Astrocyte (in vitro differentiated cells and primary cell): ENCODE data around the gene PRKD1. TPM values are rescaled to one million over a fixed set of nuclear protein-coding genes. Genes with fewer than 3 reads are reported as not detected.
A peak's percentile ranks its signal among the peaks of the same experiment; 100 is the strongest.

Source experiments
- DNase-seq: peaks from one replicate; pipeline ENCODE4 v3.0.0-alpha.2; 2010; ENCODE audit warnings: low read depth
- FAIRE-seq: peaks from 2 replicates; lab custom pipeline; 2011; peaks lifted over from hg19 to GRCh38; lab: Jason Lieb, UNC
- H2AFZ ChIP-seq: 2 replicates; pipeline ENCODE4 v1.6.0; 2012; ENCODE audit warnings: low read depth, low read length, inconsistent platforms
- H3K27ac ChIP-seq: 2 replicates; pipeline ENCODE4 v1.5.1; 2011; ENCODE audit warnings: low read depth, low read length, inconsistent platforms
- H3K27me3 ChIP-seq: 2 replicates; pipeline ENCODE4 v1.6.0; 2011; ENCODE audit warnings: low read length, inconsistent platforms; ENCODE audit not compliant: insufficient read depth
- H3K36me3 ChIP-seq: 2 replicates; pipeline ENCODE4 v1.5.1; 2011; ENCODE audit warnings: low read length, inconsistent platforms; ENCODE audit not compliant: insufficient read depth
- H3K4me1 ChIP-seq: 2 replicates; pipeline ENCODE4 v1.5.1; 2011; ENCODE audit warnings: low read length, inconsistent platforms; ENCODE audit not compliant: insufficient read depth
- H3K4me2 ChIP-seq: 2 replicates; pipeline ENCODE4 v1.6.0; 2012; ENCODE audit warnings: low read length, inconsistent platforms
- H3K4me3 ChIP-seq: 2 replicates; pipeline ENCODE4 v1.5.1; 2011; ENCODE audit warnings: low read depth, mild to moderate bottlenecking, low read length, inconsistent platforms; ENCODE audit not compliant: insufficient read depth
- H3K79me2 ChIP-seq: 2 replicates; pipeline ENCODE4 v1.6.0; 2012; ENCODE audit warnings: mild to moderate bottlenecking, low read length, inconsistent platforms; ENCODE audit not compliant: insufficient read depth
- H3K9ac ChIP-seq: 2 replicates; pipeline ENCODE4 v1.6.0; 2012; ENCODE audit warnings: mild to moderate bottlenecking, low read length, inconsistent platforms
- H3K9me3 ChIP-seq: 2 replicates; pipeline ENCODE4 v1.5.1; 2012; ENCODE audit warnings: low read depth, mild to moderate bottlenecking, low read length, inconsistent platforms; ENCODE audit not compliant: insufficient read depth
- H4K20me1 ChIP-seq: 2 replicates; pipeline ENCODE4 v1.6.0; 2012; ENCODE audit warnings: low read length, inconsistent platforms; ENCODE audit not compliant: insufficient read depth
- H3K27ac Mint-ChIP-seq: one replicate; pipeline ENCODE4 v1.8.0; 2021; ENCODE audit warnings: mild to moderate bottlenecking, mixed read lengths; ENCODE audit not compliant: unreplicated experiment
- H3K27me3 Mint-ChIP-seq: one replicate; pipeline ENCODE4 v1.8.0; 2021; ENCODE audit warnings: low read depth, mixed read lengths; ENCODE audit not compliant: unreplicated experiment
- H3K36me3 Mint-ChIP-seq: one replicate; pipeline ENCODE4 v1.8.0; 2021; ENCODE audit warnings: low read depth, mixed read lengths; ENCODE audit not compliant: unreplicated experiment
- H3K4me1 Mint-ChIP-seq: one replicate; pipeline ENCODE4 v1.8.0; 2021; ENCODE audit warnings: low read depth, mixed read lengths; ENCODE audit not compliant: unreplicated experiment
- H3K4me3 Mint-ChIP-seq: one replicate; pipeline ENCODE4 v1.8.0; 2021; ENCODE audit warnings: mild to moderate bottlenecking, moderate library complexity, mixed read lengths; ENCODE audit not compliant: unreplicated experiment
- H3K9me3 Mint-ChIP-seq: one replicate; pipeline ENCODE4 v1.8.0; 2021; ENCODE audit warnings: mild to moderate bottlenecking, mixed read lengths; ENCODE audit not compliant: unreplicated experiment
- EZH2 ChIP-seq: IDR thresholded peaks from 2 replicates; pipeline ENCODE4 v1.6.1; 2012; ENCODE audit warnings: mild to moderate bottlenecking, low read length, inconsistent platforms; ENCODE audit not compliant: insufficient read depth
- total RNA-seq: library from RNA; stranded (reverse); gene quantifications from 2 replicates; pipeline ENCODE4 v1.2.1, GENCODE V29; 2021
- TF ChIP-seq, protein P1 (sequence below): IDR thresholded peaks from 2 replicates; pipeline ENCODE4 v1.5.1; 2011; ENCODE audit warnings: low read depth, mild to moderate bottlenecking, inconsistent platforms, low read length, moderate library complexity; ENCODE audit not compliant: insufficient read depth

The PRKD1 gene
- total RNA-seq, 1 donor from 2014 or later: 5.9 TPM

DNA sequence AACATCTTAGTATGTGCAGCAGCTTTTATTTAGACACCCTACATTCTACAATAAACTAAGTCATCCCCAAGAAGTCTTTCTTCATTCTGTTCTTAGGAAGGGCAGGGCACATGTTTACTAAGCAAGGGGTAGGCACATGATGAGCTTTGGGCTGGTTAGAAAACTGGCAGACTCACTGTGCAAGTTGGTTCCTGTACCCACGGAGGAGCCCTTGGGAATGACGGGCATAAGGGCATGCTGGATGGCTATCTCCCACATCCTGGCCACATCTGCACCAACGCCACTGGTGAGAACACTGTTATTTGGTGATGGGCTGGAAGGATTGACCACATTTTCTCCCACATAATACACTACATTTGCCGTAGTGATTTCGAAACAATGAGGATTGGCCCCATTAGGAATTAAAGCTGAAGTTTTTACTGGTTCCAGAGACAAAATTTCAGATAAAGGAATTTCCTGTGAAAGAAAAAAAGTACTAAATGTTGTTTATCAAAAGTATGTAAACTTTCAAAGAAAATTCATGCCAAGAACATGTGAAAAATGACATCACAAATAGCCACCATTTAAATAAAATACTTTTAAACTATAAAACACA is 297.0 kb downstream of the PRKD1 start:
- no peaks in the 10 kb centered on the region for H4K20me1 ChIP-seq
- Mint-ChIP-seq H3K36me3 (no peaks in the 10 kb centered on the region), H3K9me3 (no peaks in the 10 kb centered on the region), H3K4me3 (no peak overlapping the region), H3K27me3 (no peaks in the 10 kb centered on the region), H3K4me1 (peaks cover 6% of the 10 kb centered on the region), H3K27ac (no peak overlapping the region)
- H3K9me3 ChIP-seq: no peaks in the 10 kb centered on the region
- H3K27ac ChIP-seq: no peak overlapping the region
- H3K4me1 ChIP-seq: no peaks in the 10 kb centered on the region
- H3K9ac ChIP-seq: no peak overlapping the region
- no peaks in the 10 kb centered on the region for H3K27me3 ChIP-seq
- H2AFZ ChIP-seq: no peak overlapping the region
- TF ChIP-seq EZH2: no peak
- TF ChIP-seq, protein P1, sequence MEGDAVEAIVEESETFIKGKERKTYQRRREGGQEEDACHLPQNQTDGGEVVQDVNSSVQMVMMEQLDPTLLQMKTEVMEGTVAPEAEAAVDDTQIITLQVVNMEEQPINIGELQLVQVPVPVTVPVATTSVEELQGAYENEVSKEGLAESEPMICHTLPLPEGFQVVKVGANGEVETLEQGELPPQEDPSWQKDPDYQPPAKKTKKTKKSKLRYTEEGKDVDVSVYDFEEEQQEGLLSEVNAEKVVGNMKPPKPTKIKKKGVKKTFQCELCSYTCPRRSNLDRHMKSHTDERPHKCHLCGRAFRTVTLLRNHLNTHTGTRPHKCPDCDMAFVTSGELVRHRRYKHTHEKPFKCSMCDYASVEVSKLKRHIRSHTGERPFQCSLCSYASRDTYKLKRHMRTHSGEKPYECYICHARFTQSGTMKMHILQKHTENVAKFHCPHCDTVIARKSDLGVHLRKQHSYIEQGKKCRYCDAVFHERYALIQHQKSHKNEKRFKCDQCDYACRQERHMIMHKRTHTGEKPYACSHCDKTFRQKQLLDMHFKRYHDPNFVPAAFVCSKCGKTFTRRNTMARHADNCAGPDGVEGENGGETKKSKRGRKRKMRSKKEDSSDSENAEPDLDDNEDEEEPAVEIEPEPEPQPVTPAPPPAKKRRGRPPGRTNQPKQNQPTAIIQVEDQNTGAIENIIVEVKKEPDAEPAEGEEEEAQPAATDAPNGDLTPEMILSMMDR: no peak
- DNase-seq (no peak), FAIRE-seq (no peak)
- no peaks in the 10 kb centered on the region for H3K79me2 ChIP-seq
- H3K36me3 ChIP-seq: no peaks in the 10 kb centered on the region
- no peak overlapping the region for H3K4me3 ChIP-seq
- no peak overlapping the region for H3K4me2 ChIP-seq

DNA sequence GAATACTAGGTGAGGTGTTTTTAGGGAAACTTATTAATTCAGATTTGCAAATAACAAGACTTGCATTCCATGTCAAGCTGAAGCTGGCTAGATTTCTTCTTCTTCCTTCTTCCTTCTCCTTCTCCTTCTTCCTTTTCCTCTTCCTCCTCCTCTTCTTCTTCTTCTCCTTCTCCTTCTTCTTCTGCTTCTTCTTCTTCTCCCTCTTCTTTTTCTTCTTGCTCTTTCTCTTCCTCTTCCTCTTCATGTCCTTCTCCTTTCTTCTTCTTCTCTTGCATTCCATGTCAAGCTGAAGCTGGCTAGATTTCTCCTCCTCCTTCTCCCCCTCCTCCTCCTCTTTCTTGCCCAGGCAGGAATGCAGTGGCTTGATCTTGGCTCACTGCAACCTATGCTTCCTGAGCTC is 297.8 kb downstream of the PRKD1 start:
- Histone ChIP-seq H3K79me2 (no peaks in the 10 kb centered on the region), H3K27ac (no peak overlapping the region), H2AFZ (no peak overlapping the region), H4K20me1 (no peaks in the 10 kb centered on the region), H3K9me3 (no peaks in the 10 kb centered on the region), H3K4me3 (no peak overlapping the region), H3K27me3 (no peaks in the 10 kb centered on the region), H3K4me1 (no peaks in the 10 kb centered on the region), H3K36me3 (no peaks in the 10 kb centered on the region), H3K9ac (no peak overlapping the region), H3K4me2 (no peak overlapping the region)
- no peak overlapping the region for H3K4me3 Mint-ChIP-seq
- no peaks in the 10 kb centered on the region for H3K27me3 Mint-ChIP-seq
- H3K36me3 Mint-ChIP-seq: no peaks in the 10 kb centered on the region
- H3K4me1 Mint-ChIP-seq: peaks cover 6% of the 10 kb centered on the region
- H3K9me3 Mint-ChIP-seq: no peaks in the 10 kb centered on the region
- no peak for DNase-seq
- FAIRE-seq: no peak
- TF ChIP-seq, protein P1: no peak
- no peak for TF ChIP-seq EZH2
- H3K27ac Mint-ChIP-seq: no peak overlapping the region

DNA sequence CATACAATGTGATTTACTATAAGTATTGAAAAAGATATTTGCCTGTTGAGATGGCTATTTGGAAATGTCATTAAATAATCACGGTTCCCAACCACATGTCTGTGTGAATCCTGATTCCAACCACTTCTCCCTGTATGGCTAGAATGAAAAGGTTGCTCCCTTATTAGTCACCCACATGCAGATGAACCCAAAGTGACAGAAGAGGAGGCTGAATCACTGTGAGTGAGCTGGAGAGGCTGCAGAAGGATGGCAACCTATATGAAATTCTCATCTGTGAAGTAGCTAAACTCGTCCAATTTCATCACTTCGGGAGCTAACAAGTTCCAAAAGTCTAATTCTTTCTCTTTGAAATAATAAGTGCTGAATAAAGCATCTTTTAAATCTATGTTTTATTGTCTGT is 300.5 kb downstream of the PRKD1 start:
- no peaks in the 10 kb centered on the region for H3K27me3 ChIP-seq
- H3K4me1 ChIP-seq: no peaks in the 10 kb centered on the region
- no peak overlapping the region for H3K27ac Mint-ChIP-seq
- no peaks in the 10 kb centered on the region for H4K20me1 ChIP-seq
- H3K79me2 ChIP-seq: no peaks in the 10 kb centered on the region
- no peaks in the 10 kb centered on the region for H3K9me3 Mint-ChIP-seq
- H3K4me3 Mint-ChIP-seq: no peak overlapping the region
- H3K4me1 Mint-ChIP-seq: peaks cover 6% of the 10 kb centered on the region
- DNase-seq (peak; percentile 25), FAIRE-seq (no peak)
- no peak overlapping the region for H3K4me3 ChIP-seq
- H3K9me3 ChIP-seq: no peaks in the 10 kb centered on the region
- no peak for TF ChIP-seq EZH2
- TF ChIP-seq, protein P1: no peak
- H2AFZ ChIP-seq: no peak overlapping the region
- H3K36me3 ChIP-seq: no peaks in the 10 kb centered on the region
- no peak overlapping the region for H3K4me2 ChIP-seq
- no peak overlapping the region for H3K9ac ChIP-seq
- no peaks in the 10 kb centered on the region for H3K36me3 Mint-ChIP-seq
- H3K27ac ChIP-seq: no peak overlapping the region
- H3K27me3 Mint-ChIP-seq: no peaks in the 10 kb centered on the region
